GM19099 (cell line): ENCODE data around the gene TNIP2.
A peak's percentile ranks its signal among the peaks of the same experiment; 100 is the strongest.

Experiments
- POLR2A ChIP-seq: IDR thresholded peaks from 3 replicates; pipeline ENCODE4 v1.6.1; 2011; ENCODE audit warnings: low read depth; ENCODE audit not compliant: insufficient read length; ENCODE audit errors: extremely low read depth

The TNIP2 gene

GRCh38 chr4:2795893-2796848 lies 40.0 kb upstream of the TNIP2 start:
- no peak for TF ChIP-seq POLR2A

- no peak for TF ChIP-seq POLR2A
Observed at GRCh38 chr4:2795300-2795892, 39.3 kb upstream of the TNIP2 start.

- TF ChIP-seq POLR2A, result no peak
Observed at GRCh38 chr4:2794486-2795299, 38.6 kb upstream of the TNIP2 start.

GRCh38 chr4:2793586-2794485 lies 37.7 kb upstream of the TNIP2 start:
- no peak for TF ChIP-seq POLR2A

GRCh38 chr4:2792711-2793585 lies 36.8 kb upstream of the TNIP2 start, which contains the start of gene SH3BP2:
SH3BP2 (plus strand) TSS chr4:2793085; CDS start chr4:2820618, 27,533 bp downstream.
- TF ChIP-seq POLR2A, result peak; percentile 38

GRCh38 chr4:2792396-2792710 lies 36.2 kb upstream of the TNIP2 start:
- no peak for TF ChIP-seq POLR2A

- TF ChIP-seq POLR2A, result no peak
Observed at GRCh38 chr4:2791518-2792395, 35.6 kb upstream of the TNIP2 start.

- no peak for TF ChIP-seq POLR2A
Observed at GRCh38 chr4:2790583-2791517, 34.7 kb upstream of the TNIP2 start.

GRCh38 chr4:2789793-2790582 lies 33.9 kb upstream of the TNIP2 start:
- TF ChIP-seq POLR2A, result no peak

GRCh38 chr4:2789351-2789750 lies 33.2 kb upstream of the TNIP2 start:
- TF ChIP-seq POLR2A, result no peak
